SH-SY5Y (cell line): ENCODE data around the gene BICRA.

Experiments
- GATA2 ChIP-seq: IDR thresholded peaks from 2 replicates; pipeline ENCODE4 v1.6.1; 2011; ENCODE audit warnings: mild to moderate bottlenecking, low read depth, low read length
- GATA3 ChIP-seq: IDR thresholded peaks from 2 replicates; pipeline ENCODE4 v1.6.1; 2011; ENCODE audit warnings: low read depth, mild to moderate bottlenecking, low read length, moderate library complexity

DNA sequence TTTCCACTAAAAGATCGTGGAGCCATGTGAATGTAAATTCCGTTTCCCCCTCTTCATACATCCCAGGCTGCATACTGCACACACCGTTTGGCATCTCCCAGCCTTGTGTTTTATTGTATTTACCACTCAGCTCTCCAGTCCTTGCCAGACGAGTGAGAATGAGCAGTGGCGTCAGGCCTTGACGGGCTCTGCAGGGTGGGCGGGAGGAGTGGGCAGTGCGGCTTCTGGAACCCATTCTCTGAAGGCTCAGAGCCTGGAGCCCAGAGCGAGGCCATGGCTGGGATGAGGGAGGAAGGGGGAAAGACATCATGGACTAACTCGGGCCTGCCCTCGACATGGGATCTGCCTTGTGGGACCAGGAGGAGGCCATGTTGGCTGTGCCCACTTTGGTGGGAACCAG, 25.1 kb downstream of the BICRA start:
- no peak for TF ChIP-seq GATA2
- TF ChIP-seq GATA3 = no peak
